GM23338 (cell line): ENCODE measurements around the gene LRP1B.
"Not testable (repeated sequence)": the region's sequence is repeated elsewhere in the genome, so short reads cannot be mapped to it uniquely, and the experiment has no call there.

Experiments used
- CREB1 ChIP-seq: fragments of 250-450 bp; sonication (Bioruptor Pico); IDR thresholded peaks from 2 replicates; pipeline ENCODE4 v1.5.0; 2020; ENCODE audit warnings: low read depth, mild to moderate bottlenecking, moderate library complexity
- CTCF ChIP-seq, 2 experiments: fragments of 200-600 bp in 1 of 2; sonication (generic) in 1 of 2; conservative IDR thresholded peaks; 2 replicates each; pipeline versions ENCODE4 v1.5.1 to v1.6.1; 2016 to 2017; ENCODE audit warnings: antibody characterized with exemption in 2 of 2, low read depth in 2 of 2, mild to moderate bottlenecking in 2 of 2, moderate library complexity in 1 of 2
- EZH2 ChIP-seq: fragments of 200-600 bp; sonication (generic); IDR thresholded peaks from one replicate; pipeline ENCODE4 v1.8.0; 2017; ENCODE audit warnings: antibody characterized with exemption, mild to moderate bottlenecking, low read depth; ENCODE audit not compliant: unreplicated experiment
- EZH2phosphoT487 ChIP-seq: fragments of 200-600 bp; sonication (generic); IDR thresholded peaks from one replicate; pipeline ENCODE4 v1.8.1; 2018; ENCODE audit warnings: antibody characterized with exemption; ENCODE audit not compliant: unreplicated experiment
- NANOG ChIP-seq: IDR thresholded peaks from 2 replicates; pipeline ENCODE4 v1.6.1; 2016; ENCODE audit warnings: antibody characterized with exemption, borderline replicate concordance
- POLR2AphosphoS5 ChIP-seq: IDR thresholded peaks from 2 replicates; pipeline ENCODE4 v1.6.1; 2016; ENCODE audit warnings: antibody characterized with exemption, low read depth
- REST ChIP-seq: IDR thresholded peaks from one replicate; pipeline ENCODE4 v1.6.1; 2018; ENCODE audit warnings: antibody characterized with exemption; ENCODE audit not compliant: unreplicated experiment
- ZNF114 ChIP-seq: fragments of 250-450 bp; sonication (Bioruptor Pico); IDR thresholded peaks from 2 replicates; pipeline ENCODE4 v1.5.0; 2020; ENCODE audit warnings: mild to moderate bottlenecking, moderate library complexity

DNA sequence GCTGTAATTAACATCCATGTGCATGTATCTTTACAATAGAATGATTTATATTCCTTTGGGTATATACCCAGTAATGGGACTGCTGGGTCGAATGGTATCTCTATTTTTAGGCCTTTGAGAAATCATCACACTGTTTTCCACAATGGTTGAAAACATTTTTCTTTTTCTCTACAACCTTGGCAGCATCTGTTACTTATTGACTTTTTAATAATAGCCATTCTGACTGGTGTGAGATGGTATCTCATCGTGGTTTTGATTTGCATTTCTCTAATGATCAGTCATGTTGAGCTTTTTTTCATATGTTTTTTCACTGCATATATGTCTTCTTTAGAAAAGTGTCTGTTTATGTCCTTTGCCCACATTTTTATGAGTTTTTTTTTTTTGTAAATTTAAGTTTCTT lies 1586.0 kb downstream of the LRP1B start:
- not testable (repeated sequence) for TF ChIP-seq ZNF114 (CRISPR knock-in tag); CTCF (conservative IDR thresholded peaks at IDR 0.05; ENCODE audit: low read depth in 2 of 2); POLR2AphosphoS5; EZH2; REST; CREB1 (CRISPR knock-in tag); NANOG; EZH2phosphoT487
